ENCODE data around the gene IFNA17. TPM values are rescaled to one million over a fixed set of nuclear protein-coding genes. Genes with fewer than 3 reads are reported as not detected.

Gene IFNA17
- total and polyA plus RNA-seq, 2 donors (not counting 1 experiment from before 2014, with no cell fraction given): not detected

- Histone ChIP-seq H3K9me3 (ENCODE audit: control insufficient read depth, insufficient read depth, low read depth, low read length) (no peaks in the 10 kb centered on the region), H3K27ac (ENCODE audit: insufficient read depth, low read length) (no peak overlapping the region), H3K4me1 (ENCODE audit: control insufficient read depth, extremely low read depth, insufficient read depth, low read length) (no peaks in the 10 kb centered on the region), H4K20me1 (ENCODE audit: control insufficient read depth, extremely low read depth, insufficient read depth, low read length) (no peaks in the 10 kb centered on the region), H3K4me2 (ENCODE audit: extremely low read depth, insufficient read depth, low read length) (no peak overlapping the region), H3K9ac (ENCODE audit: insufficient read depth, low read length) (no peak overlapping the region), H3K79me2 (ENCODE audit: control insufficient read depth, insufficient read depth, low read length) (no peaks in the 10 kb centered on the region), H3K4me3 (replicated peaks in 1 of 4; ENCODE audit: control extremely low read depth in 1 of 4, insufficient read depth in 1 of 4, low read depth in 3 of 4, low read length in 4 of 4) (no peak overlapping the region), H2AFZ (ENCODE audit: low read length) (no peak overlapping the region), H3K27me3 (ENCODE audit: control insufficient read depth, insufficient read depth, low read length) (peaks cover 5% of the 10 kb centered on the region), H3K36me3 (ENCODE audit: control insufficient read depth, insufficient read depth, low read length) (no peaks in the 10 kb centered on the region)
- DNase-seq (ENCODE audit: low read depth in 2 of 2): no peak
- TF ChIP-seq CTCF (conservative IDR thresholded peaks at IDR 0.05 in 1 of 2, IDR thresholded peaks at IDR 0.05 in 1 of 2; ENCODE audit: low read depth in 1 of 2, low read length in 2 of 2) (no peak), EZH2 (IDR thresholded peaks at IDR 0.05; ENCODE audit: low read length, missing control alignments) (no peak)
Observed at GRCh38 chr9:21266733-21267484, 38.9 kb upstream of the IFNA17 start.

DNA sequence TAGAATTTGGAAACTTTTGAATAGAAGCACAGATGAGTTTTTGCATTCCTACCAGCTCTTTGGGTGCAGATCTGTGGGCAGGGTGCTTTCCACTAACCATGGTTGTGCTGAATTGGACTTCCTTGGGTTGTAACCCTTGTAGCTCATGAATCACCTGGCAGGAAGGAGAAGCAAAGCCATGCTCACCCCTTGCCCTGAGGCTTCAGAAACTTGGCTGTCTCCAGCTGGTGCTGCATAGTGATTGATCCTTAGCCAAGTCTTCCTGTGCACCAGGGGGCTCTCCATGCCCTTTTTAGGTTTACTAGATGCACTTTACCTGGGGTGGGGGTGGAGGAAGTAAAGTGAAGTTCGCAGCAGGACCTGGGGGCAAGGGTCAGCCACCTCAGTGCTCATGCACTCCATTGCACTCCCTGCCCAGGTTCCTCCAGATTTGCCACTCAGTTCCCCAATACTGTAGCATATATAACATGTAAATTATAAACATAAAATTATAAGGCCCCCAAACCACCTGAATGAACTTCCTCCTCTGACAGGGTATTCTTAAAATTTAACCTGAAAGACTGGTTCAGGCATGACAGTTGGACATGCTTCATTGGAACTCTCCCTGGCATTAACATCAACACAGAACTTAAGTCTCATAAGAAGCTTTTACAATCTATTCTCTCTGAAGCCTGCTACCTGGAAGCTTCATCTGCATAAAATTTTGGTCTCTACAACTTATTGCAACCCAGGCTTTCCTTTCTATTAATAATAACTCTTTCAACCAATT, 37.6 kb upstream of the IFNA17 start:
- H4K20me1 ChIP-seq (ENCODE audit: control insufficient read depth, extremely low read depth, insufficient read depth, low read length): no peaks in the 10 kb centered on the region
- no peak overlapping the region for H3K4me2 ChIP-seq (ENCODE audit: extremely low read depth, insufficient read depth, low read length)

More for the DNA sequence above, 37.6 kb upstream of the IFNA17 start:
- H3K4me3 ChIP-seq (replicated peaks in 1 of 4; ENCODE audit: control extremely low read depth in 1 of 4, insufficient read depth in 1 of 4, low read depth in 3 of 4, low read length in 4 of 4): no peak overlapping the region
- H3K36me3 ChIP-seq (ENCODE audit: control insufficient read depth, insufficient read depth, low read length): no peaks in the 10 kb centered on the region
- no peak overlapping the region for H3K27ac ChIP-seq (ENCODE audit: insufficient read depth, low read length)
- H3K27me3 ChIP-seq (ENCODE audit: control insufficient read depth, insufficient read depth, low read length): peaks cover 5% of the 10 kb centered on the region
- DNase-seq (ENCODE audit: low read depth in 2 of 2): no peak
- no peak for TF ChIP-seq EZH2 (IDR thresholded peaks at IDR 0.05; ENCODE audit: low read length, missing control alignments)
- no peak for TF ChIP-seq CTCF (conservative IDR thresholded peaks at IDR 0.05 in 1 of 2, IDR thresholded peaks at IDR 0.05 in 1 of 2; ENCODE audit: low read depth in 1 of 2, low read length in 2 of 2)
- H2AFZ ChIP-seq (ENCODE audit: low read length): no peak overlapping the region
- no peaks in the 10 kb centered on the region for H3K79me2 ChIP-seq (ENCODE audit: control insufficient read depth, insufficient read depth, low read length)
- H3K9me3 ChIP-seq (ENCODE audit: control insufficient read depth, insufficient read depth, low read depth, low read length): no peaks in the 10 kb centered on the region
- no peak overlapping the region for H3K9ac ChIP-seq (ENCODE audit: insufficient read depth, low read length)
- H3K4me1 ChIP-seq (ENCODE audit: control insufficient read depth, extremely low read depth, insufficient read depth, low read length): no peaks in the 10 kb centered on the region

Measured in fibroblast of lung (primary cell).